GM19455 (cell line): Measurements from ENCODE around the gene PTPRM.

Experiments used
- ATAC-seq: cut with Tn5 transposase; IDR thresholded peaks from one replicate; pipeline ENCODE4 v1.9.1; 2021; ENCODE audit not compliant: unreplicated experiment

The PTPRM gene

DNA sequence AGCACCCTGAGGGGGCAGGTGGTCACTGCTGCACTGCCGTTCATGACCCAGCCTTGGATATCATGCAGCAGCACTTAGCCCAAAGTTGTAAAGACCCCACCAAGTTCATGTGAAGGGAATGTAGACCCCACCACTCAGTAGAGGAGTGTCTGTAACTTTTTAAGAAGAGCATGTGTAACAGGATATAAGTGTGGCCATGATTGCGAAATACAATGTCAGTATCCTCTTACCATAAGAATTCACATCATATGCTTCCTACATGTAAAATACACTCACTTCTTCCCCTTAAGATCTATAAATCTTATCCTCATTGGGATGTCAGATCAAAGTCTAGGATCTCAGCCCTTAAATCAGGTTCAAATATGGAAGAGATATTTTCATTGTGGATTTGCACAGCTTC lies 276.9 kb downstream of the PTPRM start:
- no peak for ATAC-seq

DNA sequence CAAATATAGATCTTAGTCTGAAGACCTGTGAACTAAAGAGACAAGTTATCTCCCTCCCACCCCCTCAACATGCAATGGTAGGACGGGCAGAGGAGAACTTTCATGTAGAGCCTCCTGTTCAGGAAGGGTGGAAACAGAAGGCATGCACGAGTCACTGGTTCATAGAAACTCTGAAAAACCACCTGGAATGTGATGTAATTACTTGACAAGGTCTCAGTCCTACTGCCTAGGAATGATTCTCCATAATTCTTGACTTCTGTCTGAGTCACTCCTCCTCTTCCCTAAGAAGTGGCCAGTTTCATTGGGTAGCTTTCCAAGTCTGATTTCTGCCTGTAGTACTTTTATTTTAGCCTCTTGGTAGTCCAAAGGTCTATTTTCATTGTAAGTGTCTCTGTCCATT lies 277.3 kb downstream of the PTPRM start:
- ATAC-seq = no peak

DNA sequence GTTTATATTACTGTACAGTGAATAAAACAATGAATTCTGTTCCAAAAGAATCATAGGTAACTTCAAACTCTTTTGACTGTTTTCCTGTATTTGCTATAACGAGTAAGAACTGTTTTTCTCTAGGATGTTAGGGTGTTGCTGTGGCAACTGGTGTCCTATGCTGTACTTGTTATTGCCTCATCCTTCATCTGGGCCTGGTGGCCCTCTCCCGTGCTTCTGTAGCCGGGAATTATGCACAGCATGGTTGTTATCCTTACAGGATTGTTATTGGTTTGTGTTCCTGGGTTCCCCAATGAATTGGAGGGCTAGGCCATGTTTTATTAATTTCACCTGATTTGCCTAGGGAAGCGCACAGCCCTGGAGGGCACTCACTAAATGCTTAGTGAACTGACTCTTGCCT lies 279.2 kb downstream of the PTPRM start:
- no peak for ATAC-seq

DNA sequence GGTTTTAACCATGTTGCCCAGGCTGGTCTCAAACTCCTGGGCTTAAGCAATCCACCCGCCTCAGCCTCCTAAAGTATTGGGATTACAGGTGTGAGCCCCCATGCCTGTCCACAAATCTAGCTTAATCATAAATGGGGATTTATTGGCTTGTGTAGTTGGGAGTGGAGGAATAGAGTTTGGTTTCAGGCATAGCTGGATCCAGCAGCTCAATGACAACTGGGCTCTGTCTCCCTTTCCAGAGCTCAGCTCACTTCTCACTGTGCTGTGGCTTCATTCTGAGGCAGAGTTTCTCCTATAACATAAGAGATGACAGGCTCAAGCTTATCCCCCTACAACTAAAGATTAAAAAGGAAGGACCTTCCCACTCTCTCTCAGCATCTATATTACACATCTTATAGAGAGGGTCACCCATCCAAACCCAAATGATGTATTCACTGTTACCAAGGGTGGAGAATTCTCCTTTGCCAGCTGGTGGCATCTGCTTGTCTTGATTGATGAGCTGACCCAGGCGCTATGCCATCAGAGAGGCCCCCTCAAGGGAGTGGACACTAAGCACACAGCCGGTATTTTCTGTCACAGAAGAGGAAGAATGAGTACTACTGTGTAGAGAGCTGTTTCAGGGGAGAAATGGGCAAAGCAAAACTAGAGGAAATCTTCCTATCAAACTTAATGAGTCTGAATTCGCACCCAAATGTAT lies 280.4 kb downstream of the PTPRM start:
- ATAC-seq = no peak

DNA sequence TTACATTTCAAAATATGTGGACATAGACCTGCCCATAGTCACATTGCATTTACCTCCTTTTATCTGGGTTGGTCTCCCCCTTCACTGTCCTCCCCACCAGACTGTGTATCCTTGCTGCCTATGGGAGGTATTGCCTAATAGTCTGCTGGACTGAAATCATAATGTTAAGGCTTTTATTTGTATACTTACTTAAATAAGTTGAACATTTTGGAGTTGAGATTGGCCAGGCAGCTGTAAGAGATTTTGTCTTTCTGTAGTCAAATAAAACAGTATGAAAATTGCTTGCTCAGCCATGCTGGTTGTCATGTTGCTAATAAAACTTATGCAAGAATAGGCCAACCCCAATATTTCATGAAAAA lies 280.9 kb downstream of the PTPRM start:
- ATAC-seq = no peak

DNA sequence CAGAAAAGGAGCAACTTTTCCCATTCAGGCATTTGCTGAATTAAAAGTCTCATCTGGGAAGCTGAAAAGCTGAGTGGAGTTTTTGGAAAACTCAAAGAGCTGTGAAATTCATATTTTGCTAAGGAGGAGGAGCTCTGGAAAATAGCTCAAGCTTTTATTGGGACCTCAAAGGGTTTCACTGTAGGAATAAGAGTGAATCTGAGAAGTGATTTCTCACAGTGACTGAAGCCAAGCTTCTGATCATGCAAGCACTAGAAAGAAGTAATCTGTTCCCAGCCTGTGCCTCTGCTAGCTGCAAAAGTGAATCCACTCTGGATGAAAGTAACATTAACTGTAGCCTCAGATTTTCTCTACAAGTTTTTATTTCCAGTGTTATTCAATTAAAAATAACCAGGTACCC lies 283.3 kb downstream of the PTPRM start:
- ATAC-seq = no peak

DNA sequence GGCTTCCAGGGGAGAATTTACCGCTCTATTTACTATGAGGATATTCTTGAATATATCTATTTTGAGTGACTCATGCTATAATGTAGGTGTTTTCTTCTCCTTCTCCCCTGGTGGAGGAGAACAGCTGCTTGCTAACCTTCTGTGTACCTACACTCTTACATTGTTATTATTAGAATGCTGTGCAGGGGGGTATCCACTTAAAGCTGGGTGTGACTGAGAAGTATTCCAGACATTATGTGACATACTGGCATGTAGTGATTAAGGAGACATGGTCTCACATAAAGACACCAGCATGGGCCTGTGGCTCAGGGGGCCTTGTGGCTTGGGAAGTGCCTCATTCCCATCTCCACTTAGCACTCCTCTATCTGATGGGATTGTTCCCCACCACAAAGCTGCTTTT lies 287.9 kb downstream of the PTPRM start:
- no peak for ATAC-seq

DNA sequence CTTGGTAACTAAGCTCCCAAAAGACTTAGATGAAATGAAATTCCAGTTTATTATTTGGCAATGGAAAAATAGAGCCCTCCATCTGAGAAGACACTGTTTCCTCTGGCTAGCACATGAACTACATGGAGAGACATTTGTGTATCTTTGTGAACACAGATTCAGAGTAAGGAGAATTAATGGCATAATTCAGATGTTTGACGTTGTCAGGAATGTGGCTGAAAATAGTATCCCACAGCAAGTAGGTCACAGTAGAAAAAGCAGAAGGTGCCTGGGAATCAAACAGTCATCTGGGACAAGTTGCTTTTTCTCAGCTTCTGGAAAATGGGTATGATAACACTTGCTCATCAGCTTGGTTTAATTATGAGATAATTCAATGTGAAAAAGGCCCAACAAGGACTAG lies 288.6 kb downstream of the PTPRM start:
- no peak for ATAC-seq

DNA sequence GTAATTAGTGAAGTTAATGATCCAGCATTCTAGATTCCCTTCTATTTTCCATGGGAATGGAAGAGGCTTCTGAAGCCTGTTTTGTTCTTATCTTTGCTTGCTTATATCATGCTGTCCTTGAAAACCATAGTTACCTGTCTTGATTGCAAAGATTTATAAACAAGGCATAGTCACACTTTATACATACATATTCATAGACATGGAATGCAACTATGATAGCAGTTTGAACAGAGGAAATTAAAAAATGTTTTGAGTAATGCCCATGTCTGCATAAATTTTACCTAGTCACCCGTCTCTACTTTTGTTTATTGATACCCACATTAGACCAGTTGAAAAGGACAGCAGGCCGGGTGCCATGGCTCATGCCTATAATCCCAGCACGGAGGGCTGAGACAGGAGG lies 289.0 kb downstream of the PTPRM start:
- ATAC-seq = no peak

DNA sequence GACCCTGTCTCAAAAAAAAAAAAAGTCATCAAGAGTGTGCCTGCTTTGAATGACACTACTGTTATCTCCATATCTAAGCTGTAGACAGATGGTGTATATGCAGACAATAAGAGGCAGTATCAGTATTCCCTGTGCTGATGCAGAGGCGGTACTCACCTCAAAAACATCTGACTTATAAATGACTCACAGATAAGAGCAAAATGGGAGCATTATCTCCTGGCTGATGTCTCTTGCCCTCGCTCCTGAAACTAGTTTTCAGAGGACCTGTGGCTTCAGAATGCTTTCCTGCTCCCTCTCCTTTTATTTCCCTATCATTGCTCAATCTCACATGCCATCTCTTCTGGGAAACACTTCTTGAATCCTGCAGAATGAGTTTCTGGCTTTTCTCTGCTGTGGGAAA lies 289.6 kb downstream of the PTPRM start:
- ATAC-seq = no peak

DNA sequence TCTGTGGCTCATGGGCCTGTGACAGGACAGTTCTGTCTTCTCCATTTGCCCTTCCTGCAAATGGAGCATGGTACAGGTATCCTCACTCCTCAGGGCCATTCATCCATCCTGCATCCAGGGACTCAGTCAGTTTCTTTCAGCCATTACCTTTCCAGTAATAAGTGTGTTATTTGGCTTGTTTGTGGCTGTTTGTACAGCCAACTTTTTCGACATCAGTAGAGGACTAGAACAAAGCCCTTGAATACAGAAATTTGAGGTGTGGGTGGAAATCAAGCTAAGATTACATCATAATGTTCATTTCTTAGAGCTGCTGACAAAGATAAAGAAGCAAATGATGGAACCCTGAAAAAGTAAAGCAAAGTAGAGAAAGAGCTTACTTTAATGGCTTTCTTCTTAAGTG lies 290.4 kb downstream of the PTPRM start:
- no peak for ATAC-seq

DNA sequence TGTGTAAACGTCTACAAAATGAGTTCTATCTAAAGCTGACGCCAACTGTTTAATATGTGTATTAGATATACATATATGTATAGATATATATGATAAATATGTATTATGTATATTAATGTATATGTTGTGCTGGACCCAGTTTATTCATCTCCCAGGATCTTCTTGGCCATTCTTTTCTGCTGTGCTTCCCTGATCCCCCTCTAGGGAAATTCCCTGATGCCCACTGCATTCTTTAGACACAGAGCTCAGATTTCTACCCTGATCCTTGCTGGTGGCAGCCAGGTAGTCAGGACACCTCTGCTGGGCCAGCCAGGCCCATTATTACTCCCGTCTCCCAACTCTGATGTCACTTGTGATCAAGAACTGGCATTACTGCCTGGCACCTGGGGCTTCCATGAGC lies 292.0 kb downstream of the PTPRM start:
- ATAC-seq = no peak

DNA sequence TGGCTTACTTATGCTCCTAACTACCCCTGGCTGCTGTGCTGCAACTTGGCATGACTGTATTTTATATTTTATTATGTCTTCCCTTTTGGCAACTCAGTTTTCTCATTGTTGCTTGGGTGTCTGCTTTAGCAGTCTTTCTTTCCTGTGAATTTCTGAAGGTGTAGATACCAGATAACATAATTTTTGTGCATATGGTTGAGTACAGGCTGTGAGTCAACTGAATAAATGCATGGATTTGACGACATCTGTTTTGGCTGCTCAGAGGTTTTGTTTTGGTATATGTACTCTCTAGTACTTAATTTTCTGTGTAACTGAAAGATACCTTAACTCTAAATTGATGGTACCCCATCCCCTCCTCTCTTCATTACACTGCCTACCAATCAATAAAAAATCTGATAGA lies 303.1 kb downstream of the PTPRM start:
- no peak for ATAC-seq

DNA sequence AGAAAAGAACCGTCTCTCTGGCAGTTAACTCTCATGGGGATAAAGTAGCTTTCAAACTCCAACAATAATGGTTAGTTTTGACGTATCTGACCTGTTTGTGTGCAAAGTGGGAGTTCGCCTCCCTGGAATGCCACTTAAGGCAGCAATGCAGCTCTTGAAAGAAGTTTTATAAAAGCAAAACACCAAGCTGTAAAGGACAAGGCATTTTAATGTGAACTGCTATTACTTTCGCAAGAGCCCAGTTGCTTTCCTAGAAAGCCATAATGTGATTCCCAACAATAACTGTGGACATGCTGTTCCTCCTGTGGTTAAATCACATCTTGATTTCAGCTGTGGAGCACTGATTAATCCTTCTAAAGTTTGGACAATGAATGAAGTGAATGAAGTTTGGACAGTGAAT lies 303.7 kb downstream of the PTPRM start:
- ATAC-seq = no peak

DNA sequence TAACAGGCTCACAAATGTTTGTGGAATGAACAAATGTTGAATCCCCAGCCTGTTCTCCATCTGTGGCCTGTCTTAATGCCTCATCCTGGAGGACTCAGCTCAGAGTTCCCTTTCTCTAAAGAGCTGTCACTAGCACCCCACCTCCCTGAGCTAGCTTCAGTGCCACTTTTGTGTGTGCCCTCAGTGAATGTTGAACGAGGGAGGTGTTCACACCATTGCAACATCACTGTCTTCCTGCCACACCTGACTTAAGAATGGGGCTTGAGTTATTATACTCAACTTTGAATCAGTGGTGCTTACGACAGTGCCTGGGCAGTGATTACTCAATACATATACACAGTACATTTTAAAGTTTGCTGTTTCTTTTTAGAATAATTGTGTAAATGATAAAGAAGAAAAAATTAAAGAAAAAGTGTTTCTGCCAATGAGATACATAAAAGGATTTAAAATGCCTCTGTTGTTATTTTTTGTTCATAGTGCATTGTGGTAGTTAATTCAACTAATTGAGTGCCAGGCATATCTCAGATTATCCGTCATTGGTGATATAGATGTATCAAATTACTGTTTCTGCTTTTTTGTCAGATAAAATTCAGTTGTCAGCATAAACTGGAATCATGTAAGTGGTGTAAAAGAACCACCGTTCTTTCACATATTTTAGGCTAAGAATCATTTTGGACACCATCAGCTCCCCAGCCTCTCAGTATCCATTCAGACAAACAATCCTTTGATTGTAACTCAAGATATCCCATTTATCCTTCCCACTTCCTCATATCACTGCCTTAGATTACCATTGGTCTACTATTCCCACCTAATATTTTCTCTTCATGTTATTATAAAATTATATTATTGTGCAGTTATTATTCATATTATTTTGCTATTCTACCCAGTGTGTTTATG lies 304.7 kb downstream of the PTPRM start:
- no peak for ATAC-seq

DNA sequence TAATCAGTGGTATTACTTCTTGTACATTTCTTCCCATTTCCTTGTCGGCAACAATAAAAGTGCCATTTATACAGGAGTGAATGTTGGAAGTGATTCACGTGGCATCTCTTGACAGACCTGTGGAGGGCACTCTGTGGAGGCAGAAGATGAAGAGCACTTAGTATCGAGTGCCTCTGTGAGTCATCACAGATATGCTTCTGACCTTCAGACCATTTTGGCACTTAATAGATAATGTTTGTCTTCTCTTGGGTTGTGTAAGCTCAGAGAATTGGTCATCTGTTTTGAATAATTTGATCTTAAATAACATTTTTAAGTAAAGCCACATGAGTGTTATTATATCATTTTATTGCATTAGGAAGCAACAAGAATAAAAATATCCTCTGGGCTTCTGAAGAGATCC lies 305.5 kb downstream of the PTPRM start:
- no peak for ATAC-seq

DNA sequence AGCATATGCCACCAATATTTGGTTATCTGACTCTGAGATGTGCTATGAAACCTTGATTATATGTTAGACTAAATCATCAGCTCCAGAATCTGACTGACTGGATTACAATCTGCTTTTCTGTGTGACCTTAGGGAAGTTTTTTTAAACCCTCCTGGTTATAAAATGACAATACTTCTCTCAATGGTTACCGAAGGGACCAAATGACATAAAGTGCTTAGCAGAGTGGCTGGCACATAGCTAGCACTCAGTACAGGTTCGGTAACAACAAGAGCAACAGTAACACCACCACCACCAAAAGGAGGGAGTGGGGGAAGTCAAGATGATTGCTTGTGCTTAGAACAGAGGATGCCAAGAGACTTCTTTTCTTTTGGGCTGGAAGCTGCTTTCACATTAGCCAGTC lies 306.2 kb downstream of the PTPRM start:
- ATAC-seq = no peak

DNA sequence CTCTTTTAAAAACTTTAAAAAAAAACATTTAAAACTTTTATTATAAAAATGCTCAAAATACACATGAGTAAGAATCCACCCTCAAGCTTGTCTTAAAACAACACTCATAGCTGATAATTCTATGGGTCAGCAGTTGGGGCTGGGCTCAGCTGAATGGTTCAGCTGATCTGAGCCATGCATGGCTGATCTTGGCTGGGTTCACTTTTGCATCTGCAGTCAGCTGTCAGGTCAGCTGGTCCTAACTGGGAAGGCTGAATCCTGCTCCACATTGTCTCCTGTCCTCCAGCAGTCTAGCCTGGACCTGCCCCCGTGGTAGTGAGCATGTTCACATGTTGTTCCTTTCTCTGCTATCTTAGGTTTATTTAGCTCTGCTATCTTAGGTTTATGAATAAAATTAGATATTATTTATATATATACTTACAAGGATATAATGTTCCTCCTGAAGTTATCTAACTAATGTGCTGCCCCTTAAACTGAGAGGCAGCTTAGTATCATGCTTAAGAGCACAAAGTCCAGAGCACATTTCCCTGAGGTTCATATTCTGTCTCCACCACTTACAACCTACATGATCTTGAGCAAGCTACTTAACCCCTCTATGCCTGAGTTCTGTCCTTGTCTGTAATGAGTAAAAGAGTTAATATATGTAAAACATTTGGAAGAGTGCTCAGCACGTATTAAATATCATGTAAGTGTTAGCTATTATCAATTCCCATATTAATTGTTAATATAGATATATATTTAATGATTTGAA lies 309.4 kb downstream of the PTPRM start:
- ATAC-seq = no peak

DNA sequence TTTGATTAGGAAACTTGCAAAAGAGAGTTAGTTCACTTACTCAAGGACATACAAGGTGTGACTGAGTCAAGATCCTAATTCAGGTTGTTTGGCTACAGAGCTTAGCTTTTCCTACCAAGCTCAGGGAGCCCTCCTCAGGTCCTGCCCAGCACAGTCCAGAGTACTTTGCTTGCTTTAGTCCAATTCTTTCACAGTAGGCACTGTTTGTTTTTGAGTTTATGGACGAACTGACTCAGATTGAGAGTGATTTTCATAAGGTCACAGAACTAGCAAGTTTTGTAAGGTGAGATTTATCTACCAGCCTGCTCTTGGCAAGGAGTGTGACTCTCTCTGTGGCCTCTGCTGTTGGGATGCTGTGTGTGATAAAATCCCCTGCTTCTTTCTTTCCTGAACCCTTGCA lies 310.5 kb downstream of the PTPRM start:
- ATAC-seq = no peak

DNA sequence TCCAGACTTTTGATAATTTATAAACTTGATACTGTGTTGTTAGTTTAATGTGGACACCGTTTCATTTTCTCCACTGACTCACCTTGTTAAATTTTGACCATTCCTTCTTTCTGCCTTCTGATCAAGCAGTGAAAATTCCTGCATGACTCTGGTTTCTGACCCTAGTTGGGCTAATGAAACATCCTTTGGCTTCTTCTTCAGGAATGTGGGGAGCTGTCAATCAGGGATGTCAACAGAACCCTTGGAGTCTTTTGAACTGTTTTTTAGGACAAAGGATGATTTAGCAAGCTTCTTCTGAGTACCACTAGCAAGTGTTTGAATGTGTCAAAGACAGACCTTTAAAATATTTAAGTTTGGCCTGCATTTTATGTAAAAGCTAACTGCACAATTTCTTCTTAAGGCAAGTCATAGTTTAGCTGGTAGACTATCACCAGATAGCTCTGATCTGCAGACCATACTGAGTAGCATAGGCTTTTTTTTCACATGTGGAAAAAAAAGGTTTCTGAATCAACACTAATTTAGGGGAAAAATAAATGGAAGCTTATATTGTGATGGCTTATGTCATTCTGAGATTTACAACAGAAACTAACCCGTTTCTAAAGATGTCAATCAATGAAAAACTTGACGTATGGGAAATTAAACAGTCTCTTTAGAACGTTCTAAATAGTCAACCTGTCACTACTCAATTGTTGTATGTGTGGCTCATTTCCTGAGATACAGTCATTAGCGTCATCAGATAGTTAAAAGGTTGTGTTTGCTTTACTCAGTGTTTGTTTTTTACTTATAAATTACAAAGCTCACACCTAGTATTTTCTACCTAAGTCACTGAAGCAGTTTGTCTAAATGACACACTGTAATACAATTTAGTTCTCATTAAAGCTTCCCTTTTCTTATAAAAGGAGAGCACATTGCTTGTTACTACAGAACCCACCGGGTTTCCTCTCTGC lies 311.4 kb downstream of the PTPRM start:
- ATAC-seq = no peak

DNA sequence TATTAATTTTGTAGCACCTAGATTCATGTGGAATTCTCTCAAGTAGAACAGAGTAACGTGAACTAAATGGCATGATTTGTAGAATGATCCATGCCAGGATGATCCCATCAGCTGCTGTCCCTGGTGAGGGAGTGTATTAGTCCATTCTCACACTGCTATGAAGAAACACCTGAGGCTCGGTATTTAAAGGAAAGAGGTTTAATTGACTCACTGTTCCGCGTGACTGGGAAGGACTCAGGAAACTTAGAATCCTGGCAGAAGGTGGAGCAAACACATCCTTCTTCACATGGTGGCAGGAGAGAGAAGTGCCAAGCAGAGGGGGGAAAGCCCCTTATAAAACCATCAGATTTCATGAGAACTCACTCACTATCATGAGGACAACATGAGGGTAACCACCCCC lies 312.6 kb downstream of the PTPRM start:
- no peak for ATAC-seq
